HepG2 (cell line): ENCODE measurements around the gene C2orf78. TPM values are rescaled to one million over a fixed set of nuclear protein-coding genes. Genes with fewer than 3 reads are reported as not detected.

ENCODE experiments used
- FOXA1 ChIP-seq, 2 experiments: fragments of 450-650 bp in 1 of 2; sonication (generic) in 1 of 2; formaldehyde crosslinking in 1 of 2; IDR thresholded peaks; 2 replicates each; pipeline versions ENCODE4 v1.4.0 to v1.6.1; 2016 to 2020; ENCODE audit warnings: missing genetic modification reagents in 1 of 2
- GFI1 ChIP-seq: sonication (generic); formaldehyde crosslinking; IDR thresholded peaks from 2 replicates; pipeline ENCODE4 v1.5.0; 2020; ENCODE audit warnings: missing genetic modification reagents, mild to moderate bottlenecking, borderline replicate concordance
- PPARG ChIP-seq: conservative IDR thresholded peaks from 2 replicates; pipeline ENCODE4 v1.6.1; 2016; ENCODE audit warnings: missing biosample characterization, missing genetic modification reagents
- SAP130 ChIP-seq: IDR thresholded peaks from 2 replicates; pipeline ENCODE4 v1.6.1; 2016; ENCODE audit warnings: low read depth
- SIN3B ChIP-seq: fragments of 150-350 bp; IDR thresholded peaks from 2 replicates; pipeline ENCODE4 v1.6.1; 2014; ENCODE audit warnings: low read length
- SOX6 ChIP-seq, 2 experiments: fragments of 450-650 bp in 1 of 2; sonication (generic) in 1 of 2; formaldehyde crosslinking in 1 of 2; IDR thresholded peaks; 2 replicates each; pipeline versions ENCODE4 v1.4.0 to v1.6.1; 2017 to 2020; ENCODE audit warnings: antibody characterized with exemption in 1 of 2, mild to moderate bottlenecking in 1 of 2, missing genetic modification reagents in 1 of 2
- YEATS2 ChIP-seq: sonication (generic); formaldehyde crosslinking; IDR thresholded peaks from 2 replicates; pipeline ENCODE4 v1.4.0; 2020; ENCODE audit warnings: missing genetic modification reagents, borderline replicate concordance
- ZNF337 ChIP-seq: sonication (generic); formaldehyde crosslinking; IDR thresholded peaks from 2 replicates; pipeline ENCODE4 v1.5.1; 2020; ENCODE audit warnings: missing genetic modification reagents, low read depth, mild to moderate bottlenecking, borderline replicate concordance
- ZNF589 ChIP-seq: sonication (generic); formaldehyde crosslinking; conservative IDR thresholded peaks from 2 replicates; pipeline ENCODE4 v1.8.0; 2022; ENCODE audit warnings: mild to moderate bottlenecking, moderate library complexity, missing genetic modification reagents
- ZNF878 ChIP-seq: sonication (generic); formaldehyde crosslinking; IDR thresholded peaks from 2 replicates; pipeline ENCODE4 v1.8.1; 2023; ENCODE audit warnings: mild to moderate bottlenecking, missing genetic modification reagents, moderate library complexity
- polyA plus RNA-seq, 8 experiments: library from polyadenylated mRNA; depleted of rRNA in 3 of 8; stranded (reverse) in 7 of 8; unstranded in 1 of 8; fragments of >200 nt; fragmentation: Illumina TruSeq in 4 of 8; extraction: Trizol in 4 of 8; gene quantifications; 2 replicates each; pipeline versions ENCODE4 v1.2.1 to v1.2.3, GENCODE V29; 2011 to 2016; ENCODE audit warnings: low read depth in 4 of 8, missing spikeins in 1 of 8, mixed read lengths in 1 of 8; ENCODE audit not compliant: insufficient read depth in 1 of 8
- total RNA-seq, 5 experiments: library from RNA; depleted of rRNA; stranded (reverse); fragments of >200 nt; fragmentation: Illumina TruSeq; extraction: Trizol; gene quantifications; 2 replicates each; pipeline ENCODE4 v1.2.3, GENCODE V29; 2016; ENCODE audit warnings: low read depth in 1 of 5
- TF ChIP-seq, protein P1 (sequence below): sonication (generic); formaldehyde crosslinking; IDR thresholded peaks from 2 replicates; pipeline ENCODE4 v1.4.0; 2020; ENCODE audit warnings: missing genetic modification reagents
- TF ChIP-seq, protein P2 (sequence below): sonication (generic); formaldehyde crosslinking; conservative IDR thresholded peaks from 2 replicates; pipeline ENCODE4 v1.4.0; 2020; ENCODE audit warnings: missing genetic modification reagents
- TF ChIP-seq, protein P3 (sequence below): sonication (generic); formaldehyde crosslinking; IDR thresholded peaks from 2 replicates; pipeline ENCODE4 v1.8.1; 2023; ENCODE audit warnings: mild to moderate bottlenecking, missing genetic modification reagents, borderline replicate concordance
- TF ChIP-seq, protein P4 (sequence below): IDR thresholded peaks from 2 replicates; pipeline ENCODE4 v1.6.1; 2016; ENCODE audit warnings: missing compliant biosample characterization, missing genetic modification reagents, borderline replicate concordance
- TF ChIP-seq, protein P5 (sequence below): IDR thresholded peaks from 2 replicates; pipeline ENCODE4 v1.6.1; 2016; ENCODE audit warnings: missing compliant biosample characterization, missing genetic modification reagents, borderline replicate concordance
- TF ChIP-seq, protein P6 (sequence below): sonication (generic); formaldehyde crosslinking; IDR thresholded peaks from 2 replicates; pipeline ENCODE4 v1.9.0; 2021; ENCODE audit warnings: missing genetic modification reagents, mild to moderate bottlenecking, borderline replicate concordance

Gene C2orf78
- total and polyA plus RNA-seq, 2 of the 13 experiments (the other 11 are each of a cell fraction or from before 2014, with no cell fraction given) = not detected

DNA sequence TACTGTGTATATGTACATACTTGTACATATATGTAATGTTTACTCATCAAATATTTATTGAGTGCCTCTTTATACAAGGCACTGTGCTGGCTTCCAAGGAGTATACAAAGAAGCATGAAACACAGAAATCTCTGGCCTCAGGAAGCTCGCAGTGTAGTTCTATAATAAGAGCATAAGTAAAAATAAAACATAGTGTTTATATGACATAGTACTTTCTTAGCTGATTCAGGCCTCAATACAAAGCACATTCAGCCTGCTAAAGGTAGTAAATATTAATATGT lies 58.7 kb downstream of the C2orf78 start (continued):
- TF ChIP-seq, protein P1, sequence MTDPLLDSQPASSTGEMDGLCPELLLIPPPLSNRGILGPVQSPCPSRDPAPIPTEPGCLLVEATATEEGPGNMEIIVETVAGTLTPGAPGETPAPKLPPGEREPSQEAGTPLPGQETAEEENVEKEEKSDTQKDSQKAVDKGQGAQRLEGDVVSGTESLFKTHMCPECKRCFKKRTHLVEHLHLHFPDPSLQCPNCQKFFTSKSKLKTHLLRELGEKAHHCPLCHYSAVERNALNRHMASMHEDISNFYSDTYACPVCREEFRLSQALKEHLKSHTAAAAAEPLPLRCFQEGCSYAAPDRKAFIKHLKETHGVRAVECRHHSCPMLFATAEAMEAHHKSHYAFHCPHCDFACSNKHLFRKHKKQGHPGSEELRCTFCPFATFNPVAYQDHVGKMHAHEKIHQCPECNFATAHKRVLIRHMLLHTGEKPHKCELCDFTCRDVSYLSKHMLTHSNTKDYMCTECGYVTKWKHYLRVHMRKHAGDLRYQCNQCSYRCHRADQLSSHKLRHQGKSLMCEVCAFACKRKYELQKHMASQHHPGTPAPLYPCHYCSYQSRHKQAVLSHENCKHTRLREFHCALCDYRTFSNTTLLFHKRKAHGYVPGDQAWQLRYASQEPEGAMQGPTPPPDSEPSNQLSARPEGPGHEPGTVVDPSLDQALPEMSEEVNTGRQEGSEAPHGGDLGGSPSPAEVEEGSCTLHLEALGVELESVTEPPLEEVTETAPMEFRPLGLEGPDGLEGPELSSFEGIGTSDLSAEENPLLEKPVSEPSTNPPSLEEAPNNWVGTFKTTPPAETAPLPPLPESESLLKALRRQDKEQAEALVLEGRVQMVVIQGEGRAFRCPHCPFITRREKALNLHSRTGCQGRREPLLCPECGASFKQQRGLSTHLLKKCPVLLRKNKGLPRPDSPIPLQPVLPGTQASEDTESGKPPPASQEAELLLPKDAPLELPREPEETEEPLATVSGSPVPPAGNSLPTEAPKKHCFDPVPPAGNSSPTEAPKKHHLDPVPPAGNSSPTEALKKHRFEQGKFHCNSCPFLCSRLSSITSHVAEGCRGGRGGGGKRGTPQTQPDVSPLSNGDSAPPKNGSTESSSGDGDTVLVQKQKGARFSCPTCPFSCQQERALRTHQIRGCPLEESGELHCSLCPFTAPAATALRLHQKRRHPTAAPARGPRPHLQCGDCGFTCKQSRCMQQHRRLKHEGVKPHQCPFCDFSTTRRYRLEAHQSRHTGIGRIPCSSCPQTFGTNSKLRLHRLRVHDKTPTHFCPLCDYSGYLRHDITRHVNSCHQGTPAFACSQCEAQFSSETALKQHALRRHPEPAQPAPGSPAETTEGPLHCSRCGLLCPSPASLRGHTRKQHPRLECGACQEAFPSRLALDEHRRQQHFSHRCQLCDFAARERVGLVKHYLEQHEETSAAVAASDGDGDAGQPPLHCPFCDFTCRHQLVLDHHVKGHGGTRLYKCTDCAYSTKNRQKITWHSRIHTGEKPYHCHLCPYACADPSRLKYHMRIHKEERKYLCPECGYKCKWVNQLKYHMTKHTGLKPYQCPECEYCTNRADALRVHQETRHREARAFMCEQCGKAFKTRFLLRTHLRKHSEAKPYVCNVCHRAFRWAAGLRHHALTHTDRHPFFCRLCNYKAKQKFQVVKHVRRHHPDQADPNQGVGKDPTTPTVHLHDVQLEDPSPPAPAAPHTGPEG (CRISPR knock-in tag) = no peak
- 0 out of 2 replicates have a peak, but pooled peaks have one; percentile 42 for TF ChIP-seq YEATS2
- TF ChIP-seq ZNF878 = no peak
- TF ChIP-seq SIN3B = no peak
- TF ChIP-seq, protein P2, sequence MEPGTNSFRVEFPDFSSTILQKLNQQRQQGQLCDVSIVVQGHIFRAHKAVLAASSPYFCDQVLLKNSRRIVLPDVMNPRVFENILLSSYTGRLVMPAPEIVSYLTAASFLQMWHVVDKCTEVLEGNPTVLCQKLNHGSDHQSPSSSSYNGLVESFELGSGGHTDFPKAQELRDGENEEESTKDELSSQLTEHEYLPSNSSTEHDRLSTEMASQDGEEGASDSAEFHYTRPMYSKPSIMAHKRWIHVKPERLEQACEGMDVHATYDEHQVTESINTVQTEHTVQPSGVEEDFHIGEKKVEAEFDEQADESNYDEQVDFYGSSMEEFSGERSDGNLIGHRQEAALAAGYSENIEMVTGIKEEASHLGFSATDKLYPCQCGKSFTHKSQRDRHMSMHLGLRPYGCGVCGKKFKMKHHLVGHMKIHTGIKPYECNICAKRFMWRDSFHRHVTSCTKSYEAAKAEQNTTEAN (CRISPR knock-in tag) = no peak
- TF ChIP-seq, protein P3, sequence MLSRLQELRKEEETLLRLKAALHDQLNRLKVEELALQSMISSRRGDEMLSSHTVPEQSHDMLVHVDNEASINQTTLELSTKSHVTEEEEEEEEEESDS = no peak
- 0 out of 2 replicates have a peak, but pooled peaks have one; percentile 19 for TF ChIP-seq SAP130 (CRISPR knock-in tag)
- no peak for TF ChIP-seq PPARG
- TF ChIP-seq, protein P4, sequence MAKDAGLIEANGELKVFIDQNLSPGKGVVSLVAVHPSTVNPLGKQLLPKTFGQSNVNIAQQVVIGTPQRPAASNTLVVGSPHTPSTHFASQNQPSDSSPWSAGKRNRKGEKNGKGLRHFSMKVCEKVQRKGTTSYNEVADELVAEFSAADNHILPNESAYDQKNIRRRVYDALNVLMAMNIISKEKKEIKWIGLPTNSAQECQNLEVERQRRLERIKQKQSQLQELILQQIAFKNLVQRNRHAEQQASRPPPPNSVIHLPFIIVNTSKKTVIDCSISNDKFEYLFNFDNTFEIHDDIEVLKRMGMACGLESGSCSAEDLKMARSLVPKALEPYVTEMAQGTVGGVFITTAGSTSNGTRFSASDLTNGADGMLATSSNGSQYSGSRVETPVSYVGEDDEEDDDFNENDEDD (CRISPR knock-in tag) = no peak
- TF ChIP-seq ZNF589 (CRISPR knock-in tag) = no peak
- TF ChIP-seq, protein P5, sequence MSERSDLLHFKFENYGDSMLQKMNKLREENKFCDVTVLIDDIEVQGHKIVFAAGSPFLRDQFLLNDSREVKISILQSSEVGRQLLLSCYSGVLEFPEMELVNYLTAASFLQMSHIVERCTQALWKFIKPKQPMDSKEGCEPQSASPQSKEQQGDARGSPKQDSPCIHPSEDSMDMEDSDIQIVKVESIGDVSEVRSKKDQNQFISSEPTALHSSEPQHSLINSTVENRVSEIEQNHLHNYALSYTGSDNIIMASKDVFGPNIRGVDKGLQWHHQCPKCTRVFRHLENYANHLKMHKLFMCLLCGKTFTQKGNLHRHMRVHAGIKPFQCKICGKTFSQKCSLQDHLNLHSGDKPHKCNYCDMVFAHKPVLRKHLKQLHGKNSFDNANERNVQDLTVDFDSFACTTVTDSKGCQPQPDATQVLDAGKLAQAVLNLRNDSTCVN (CRISPR knock-in tag) = no peak
- no peak for TF ChIP-seq GFI1 (CRISPR knock-in tag)
- TF ChIP-seq, protein P6, sequence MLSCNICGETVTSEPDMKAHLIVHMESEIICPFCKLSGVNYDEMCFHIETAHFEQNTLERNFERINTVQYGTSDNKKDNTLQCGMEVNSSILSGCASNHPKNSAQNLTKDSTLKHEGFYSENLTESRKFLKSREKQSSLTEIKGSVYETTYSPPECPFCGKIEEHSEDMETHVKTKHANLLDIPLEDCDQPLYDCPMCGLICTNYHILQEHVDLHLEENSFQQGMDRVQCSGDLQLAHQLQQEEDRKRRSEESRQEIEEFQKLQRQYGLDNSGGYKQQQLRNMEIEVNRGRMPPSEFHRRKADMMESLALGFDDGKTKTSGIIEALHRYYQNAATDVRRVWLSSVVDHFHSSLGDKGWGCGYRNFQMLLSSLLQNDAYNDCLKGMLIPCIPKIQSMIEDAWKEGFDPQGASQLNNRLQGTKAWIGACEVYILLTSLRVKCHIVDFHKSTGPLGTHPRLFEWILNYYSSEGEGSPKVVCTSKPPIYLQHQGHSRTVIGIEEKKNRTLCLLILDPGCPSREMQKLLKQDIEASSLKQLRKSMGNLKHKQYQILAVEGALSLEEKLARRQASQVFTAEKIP = no peak
- TF ChIP-seq ZNF337 (CRISPR knock-in tag) = no peak
- TF ChIP-seq FOXA1 (IDR thresholded peaks at IDR 0.05) = peak; percentile 56; the same call in 1 of the 2 replicates
- TF ChIP-seq FOXA1 (CRISPR knock-in tag; IDR thresholded peaks at IDR 0.05) = peak; percentile 59
- no peak for TF ChIP-seq SOX6 (IDR thresholded peaks at IDR 0.05)
- TF ChIP-seq SOX6 (CRISPR knock-in tag; IDR thresholded peaks at IDR 0.05) = 0 out of 2 replicates have a peak, but pooled peaks have one; percentile 10
